Upper lobe of left lung (tissue), 6 donors: ENCODE results near the gene PTPRM. TPM values are rescaled to one million over a fixed set of nuclear protein-coding genes. Genes with fewer than 3 reads are reported as not detected.

Source experiments
- ATAC-seq, 2 donors: fragments of 200-7000 bp; cut with Tn5 transposase; one replicate each; pipeline ENCODE4 v1.9.1; 2022; ENCODE audit warnings: mild to moderate bottlenecking in 2 of 2, moderate library complexity in 2 of 2; ENCODE audit not compliant: low FRiP score in 2 of 2
- DNase-seq, 2 donors: peaks; one replicate each; pipeline ENCODE4 v3.0.0-alpha.2; 2019 to 2020
- H3K27ac ChIP-seq, 4 donors: fragments of 200-600 bp; sonication (generic); one replicate each; pipeline ENCODE4 v1.5.1; 2016 to 2019
- H3K27me3 ChIP-seq, 4 donors: fragments of 200-600 bp; sonication (generic); one replicate each; pipeline ENCODE4 v1.5.1; 2017 to 2019
- H3K36me3 ChIP-seq, 4 donors: fragments of 200-600 bp; sonication (generic); one replicate each; pipeline ENCODE4 v1.5.1; 2016 to 2019
- H3K4me1 ChIP-seq, 4 donors: fragments of 200-600 bp; sonication (generic); one replicate each; pipeline ENCODE4 v1.5.1; 2018 to 2019
- H3K4me3 ChIP-seq, 4 donors: fragments of 200-600 bp; sonication (generic); one replicate each; pipeline ENCODE4 v1.5.1; 2017 to 2019; ENCODE audit warnings: mild to moderate bottlenecking in 2 of 4, moderate library complexity in 1 of 4
- H3K9me3 ChIP-seq, 4 donors: fragments of 200-600 bp; sonication (generic); one replicate each; pipeline ENCODE4 v1.5.1; 2018 to 2019
- CTCF ChIP-seq, 6 experiments: fragments of 450-650 bp in 4 of 6; fragments of 200-600 bp in 2 of 6; sonication (generic) in 2 of 6; IDR thresholded peaks; one replicate each; pipeline ENCODE4 v1.5.1; 2016 to 2019; ENCODE audit warnings: antibody characterized with exemption in 6 of 6
- EP300 ChIP-seq, 4 donors: sonication (generic); formaldehyde crosslinking; IDR thresholded peaks; one replicate each; pipeline ENCODE4 v1.5.1; 2017; ENCODE audit warnings: antibody characterized with exemption in 4 of 4, control low read depth in 2 of 4
- POLR2A ChIP-seq, 4 donors: fragments of 450-650 bp; IDR thresholded peaks; one replicate each; pipeline ENCODE4 v1.5.1; 2016 to 2017; ENCODE audit warnings: antibody characterized with exemption in 4 of 4, mild to moderate bottlenecking in 2 of 4
- POLR2AphosphoS5 ChIP-seq, 2 donors: sonication (generic); formaldehyde crosslinking; IDR thresholded peaks; one replicate each; pipeline ENCODE4 v1.5.1; 2017; ENCODE audit warnings: antibody characterized with exemption in 2 of 2
- WGBS, 2 donors: methylation state at CpG; one replicate each; pipeline ENCODE4 v1.1.5; 2017 to 2018; 5-methylcytosine and 5-hydroxymethylcytosine counted together
- total RNA-seq, 6 donors: library from RNA; depleted of rRNA in 4 of 6; stranded (reverse); fragments of >200 nt in 4 of 6; gene quantifications; one replicate each; pipeline versions ENCODE4 v1.1.0 to v1.2.1, GENCODE V29; 2016 to 2021
- donor health status: DM: no; HTN: no; CAD: no; lungs with moderate emphysema.
- donor health status: DM: no; HTN: yes; CAD: no; lungs with severe emphysema.

PTPRM gene
- total RNA-seq, 6 donors from 2014 or later = 82.0 to 201 (median 154) TPM

GRCh38 chr18:8081267-8081666, 514.2 kb downstream of the PTPRM start:
- peak in 1 of 2 donors; percentile 8 for ATAC-seq
- WGBS, 2 donors = 11 to 18% methylated on average over 1 of the region's 1 CpG
- H3K27ac ChIP-seq = peak overlapping the region in 3 of 4 donors; percentile 30 to 71 (median 61)

GRCh38 chr18:8081872-8082553, 514.9 kb downstream of the PTPRM start:
- Histone ChIP-seq H3K27me3 (no peaks in the 10 kb centered on the region), H3K36me3 (peaks cover 0 to 9% (median 0%) of the 10 kb centered on the region in 4 donors), H3K4me1 (peaks cover 16 to 29% (median 19%) of the 10 kb centered on the region in 4 donors), H3K27ac (peak overlapping the region in 3 of 4 donors; percentile 30 to 71 (median 37)), H3K4me3 (no peak overlapping the region), H3K9me3 (no peaks in the 10 kb centered on the region)
- TF ChIP-seq POLR2A (IDR thresholded peaks at IDR 0.05) = no peak
- peak in 1 of 4 donors; percentile 72 for TF ChIP-seq EP300 (IDR thresholded peaks at IDR 0.05)
- TF ChIP-seq CTCF (IDR thresholded peaks at IDR 0.05) = no peak
- TF ChIP-seq POLR2AphosphoS5 (IDR thresholded peaks at IDR 0.05) = peak in 1 of 2 donors; percentile 50
- 35 to 50% methylated on average over 3 of the region's 3 CpGs for WGBS, 2 donors
- DNase-seq = peak in 1 of 2 donors; percentile 79
- ATAC-seq = peak in 1 of 2 donors; percentile 26

More at GRCh38 chr18:8081267-8081666, 514.2 kb downstream of the PTPRM start:
- Histone ChIP-seq H3K9me3 (no peaks in the 10 kb centered on the region), H3K4me1 (peaks cover 16 to 29% (median 19%) of the 10 kb centered on the region in 4 donors), H3K4me3 (no peak overlapping the region), H3K36me3 (peaks cover 0 to 7% (median 0%) of the 10 kb centered on the region in 4 donors), H3K27me3 (no peaks in the 10 kb centered on the region)
- no peak for DNase-seq
- TF ChIP-seq CTCF (IDR thresholded peaks at IDR 0.05) (no peak), EP300 (IDR thresholded peaks at IDR 0.05) (no peak), POLR2A (IDR thresholded peaks at IDR 0.05) (no peak), POLR2AphosphoS5 (IDR thresholded peaks at IDR 0.05) (no peak)

- Histone ChIP-seq H3K4me3 (no peak overlapping the region), H3K4me1 (peaks cover 16 to 29% (median 19%) of the 10 kb centered on the region in 4 donors), H3K9me3 (no peaks in the 10 kb centered on the region), H3K36me3 (peaks cover 0 to 9% (median 0%) of the 10 kb centered on the region in 4 donors), H3K27me3 (no peaks in the 10 kb centered on the region), H3K27ac (no peak overlapping the region)
- ATAC-seq (no peak), DNase-seq (no peak)
- WGBS, 2 donors = 67 to 69% methylated on average over 6 to 7 of the region's 7 CpGs
- TF ChIP-seq POLR2A (IDR thresholded peaks at IDR 0.05) = no peak
- TF ChIP-seq CTCF (IDR thresholded peaks at IDR 0.05) = peak in 5 of 6 experiments; percentile 14 to 53 (median 42)
- TF ChIP-seq EP300 (IDR thresholded peaks at IDR 0.05) = no peak
These were observed 517.0 kb downstream of the PTPRM start for GRCh38 chr18:8084160-8084559.

GRCh38 chr18:8088626-8089025, 521.5 kb downstream of the PTPRM start:
- H3K4me1 ChIP-seq = peaks cover 0 to 7% (median 1%) of the 10 kb centered on the region in 4 donors
- H3K36me3 ChIP-seq = peaks cover 0 to 9% (median 0%) of the 10 kb centered on the region in 4 donors
- no peak overlapping the region for H3K27ac ChIP-seq
- ATAC-seq (no peak), DNase-seq (no peak)
- 84 to 90% methylated on average over 3 of the region's 3 CpGs for WGBS, 2 donors
- no peaks in the 10 kb centered on the region for H3K27me3 ChIP-seq
- H3K9me3 ChIP-seq = no peaks in the 10 kb centered on the region
- no peak overlapping the region for H3K4me3 ChIP-seq
- no peak for TF ChIP-seq CTCF (IDR thresholded peaks at IDR 0.05)
- TF ChIP-seq POLR2AphosphoS5 (IDR thresholded peaks at IDR 0.05) = no peak
- TF ChIP-seq POLR2A (IDR thresholded peaks at IDR 0.05) = no peak
- no peak for TF ChIP-seq EP300 (IDR thresholded peaks at IDR 0.05)
